PC-9 (cell line): ENCODE data around the gene OXA1L.

Source experiments
- CTCF ChIP-seq: fragments of 200-600 bp; sonication (generic); conservative IDR thresholded peaks from 2 replicates; pipeline ENCODE4 v1.6.1; 2017; ENCODE audit warnings: mixed run types, antibody characterized with exemption, mild to moderate bottlenecking, moderate library complexity
- EZH2 ChIP-seq: fragments of 200-600 bp; sonication (generic); IDR thresholded peaks from 2 replicates; pipeline ENCODE4 v1.8.0; 2017; ENCODE audit warnings: antibody characterized with exemption, low read depth

GRCh38 chr14:22767323-22767589 is 768 bp downstream of the OXA1L start:
- TF ChIP-seq CTCF (no peak), EZH2 (no peak)
